GM18526 (cell line): ENCODE measurements around the gene CCDC57.

Experiments
- POLR2A ChIP-seq: IDR thresholded peaks from 3 replicates; pipeline ENCODE4 v1.6.1; 2011; ENCODE audit not compliant: insufficient read length; ENCODE audit errors: extremely low read depth

CCDC57 gene, protein sequence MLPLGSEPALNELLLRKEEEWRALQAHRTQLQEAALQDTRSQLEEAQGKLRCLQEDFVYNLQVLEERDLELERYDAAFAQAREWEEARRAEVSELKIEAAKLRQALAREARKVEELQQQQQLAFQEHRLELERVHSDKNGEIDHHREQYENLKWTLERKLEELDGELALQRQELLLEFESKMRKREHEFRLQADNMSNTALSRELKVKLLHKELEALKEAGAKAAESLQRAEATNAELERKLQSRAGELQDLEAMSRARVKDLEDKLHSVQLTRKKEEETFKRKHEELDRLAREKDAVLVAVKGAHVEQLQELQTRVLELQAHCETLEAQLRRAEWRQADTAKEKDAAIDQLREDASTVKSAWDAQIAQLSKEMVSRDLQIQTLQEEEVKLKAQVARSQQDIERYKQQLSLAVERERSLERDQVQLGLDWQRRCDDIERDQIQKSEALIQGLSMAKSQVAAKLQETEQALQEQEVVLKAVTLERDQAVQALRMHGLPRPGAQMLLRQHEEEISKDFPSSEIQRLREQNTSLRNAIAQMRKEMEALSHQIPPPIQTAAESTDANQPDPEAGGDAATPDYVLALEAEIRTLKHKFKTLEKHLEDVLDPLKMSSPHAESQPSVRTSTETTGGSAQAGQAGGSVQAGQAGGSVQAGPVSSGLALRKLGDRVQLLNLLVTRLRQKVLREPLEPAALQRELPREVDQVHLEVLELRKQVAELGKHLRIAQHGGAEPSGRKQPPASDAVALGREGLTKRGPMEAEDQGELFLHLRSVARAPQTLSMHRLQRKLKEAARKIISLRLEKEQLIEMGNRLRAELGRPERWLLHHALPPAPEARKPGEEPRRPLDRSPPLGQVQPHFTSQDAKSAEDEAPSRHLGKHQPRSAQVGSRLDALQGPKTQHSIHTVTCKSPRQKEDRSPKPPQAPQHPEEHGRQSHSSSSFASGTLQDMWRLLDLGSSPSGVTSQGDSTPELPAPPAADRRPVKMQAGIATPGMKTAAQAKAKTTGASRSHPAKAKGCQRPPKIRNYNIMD

DNA sequence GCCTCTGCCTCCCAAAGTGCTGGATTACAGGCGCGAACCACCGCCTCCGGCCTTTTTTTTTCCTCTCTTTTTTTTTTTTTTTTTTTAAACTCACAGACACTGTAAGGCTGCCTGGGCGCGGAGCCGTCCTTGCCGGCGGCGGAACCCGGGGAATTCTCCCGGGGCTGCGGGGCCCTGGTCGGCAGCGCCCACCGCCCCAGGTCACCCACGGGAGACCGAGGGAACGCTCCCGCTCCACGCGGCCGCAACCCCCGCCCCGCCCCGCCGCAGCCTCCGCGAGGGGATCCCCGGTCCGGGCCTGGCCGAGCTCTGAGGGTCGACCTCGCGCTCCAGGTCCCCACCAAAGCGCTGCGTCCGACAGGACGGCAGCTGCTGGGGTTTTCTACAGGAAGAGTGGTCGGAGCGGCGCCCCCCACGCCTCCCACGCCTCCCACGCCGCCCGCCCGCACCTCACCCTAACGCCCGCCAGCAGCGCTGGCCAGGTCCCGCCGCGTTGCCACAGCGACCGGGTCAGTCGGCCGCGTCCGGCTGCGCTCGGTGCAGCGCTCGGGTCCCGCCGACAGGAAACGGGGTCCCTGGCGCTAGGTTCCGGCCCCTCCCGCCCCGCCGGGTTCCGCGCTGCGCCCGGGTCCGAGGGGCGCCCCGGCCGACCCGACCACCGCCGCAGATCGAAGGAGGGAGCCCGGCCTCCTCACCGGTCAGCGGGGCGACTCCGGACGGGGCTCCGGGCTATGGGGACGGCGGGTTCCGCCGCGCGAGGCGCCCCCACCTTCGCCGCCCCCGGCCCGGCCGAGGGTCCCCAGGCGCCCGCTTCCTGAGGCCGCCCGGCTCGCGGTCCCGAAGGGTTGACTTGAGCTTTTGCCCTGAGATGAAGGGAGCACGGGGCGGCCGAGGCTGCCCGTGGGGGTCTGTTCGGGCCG, at the start of gene CCDC57:
Gene CCDC57, minus strand, starts transcription at position 512 of the 920 bp plus-strand sequence. CDS start 10,898 bp downstream, outside the sequence.
- TF ChIP-seq POLR2A = no peak

DNA sequence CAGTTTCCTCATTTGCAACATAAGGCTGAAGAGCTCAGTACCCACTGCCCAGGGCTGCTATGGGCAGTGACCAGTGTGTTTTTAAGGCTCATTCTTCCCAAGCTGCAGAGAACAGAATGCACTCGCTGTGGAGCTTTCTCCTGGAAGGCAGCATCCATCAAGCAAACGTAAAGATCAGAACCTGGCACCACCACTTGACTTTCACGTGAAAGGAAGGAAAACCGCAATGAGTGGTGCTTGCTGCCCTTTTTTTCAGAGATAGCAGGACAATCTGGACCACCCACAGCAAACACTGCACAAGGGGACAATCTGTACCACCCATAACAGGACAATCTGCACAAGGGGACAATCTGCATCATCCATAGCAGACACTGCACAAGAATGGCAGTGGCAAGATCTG, 49.7 kb upstream of the CCDC57 start:
- no peak for TF ChIP-seq POLR2A

DNA sequence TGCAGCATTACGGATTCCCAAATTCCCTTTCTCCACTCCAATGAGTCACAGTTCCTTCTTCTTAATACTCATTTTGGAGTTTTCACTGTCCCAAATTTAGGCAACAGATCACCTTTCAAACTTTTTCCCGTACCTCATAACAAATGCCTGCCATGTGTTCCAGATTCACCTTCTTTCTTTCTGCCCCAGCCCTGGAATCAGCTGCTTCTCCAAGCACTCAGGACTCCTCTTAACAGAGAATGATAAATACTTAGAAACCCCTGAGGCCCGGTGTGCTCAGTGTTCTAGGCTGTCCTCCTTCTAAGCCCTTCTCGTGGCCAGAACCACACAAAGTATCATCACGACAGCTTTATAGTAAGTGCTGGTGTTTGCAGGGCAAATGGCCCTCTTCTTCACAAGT, 45.9 kb upstream of the CCDC57 start:
- TF ChIP-seq POLR2A = no peak

DNA sequence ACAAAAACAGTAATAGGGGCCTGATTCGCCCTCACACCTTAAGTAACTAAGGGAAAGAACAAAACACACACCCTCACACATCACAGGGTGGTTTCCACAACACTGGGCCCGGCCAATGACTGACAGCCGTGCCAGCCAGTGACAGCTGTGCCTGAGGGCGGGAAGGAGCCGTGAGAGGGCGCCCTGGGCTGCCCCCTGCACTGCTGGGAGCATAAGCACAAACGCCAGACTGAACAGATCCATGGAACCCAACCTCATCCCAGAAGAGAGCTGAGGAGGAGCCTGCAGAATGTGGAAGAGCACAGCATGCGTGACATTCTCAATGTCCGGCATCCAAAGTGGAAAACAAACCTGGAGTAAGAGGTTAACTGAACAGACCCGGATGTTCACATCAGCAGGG, 44.8 kb upstream of the CCDC57 start:
- TF ChIP-seq POLR2A = no peak

DNA sequence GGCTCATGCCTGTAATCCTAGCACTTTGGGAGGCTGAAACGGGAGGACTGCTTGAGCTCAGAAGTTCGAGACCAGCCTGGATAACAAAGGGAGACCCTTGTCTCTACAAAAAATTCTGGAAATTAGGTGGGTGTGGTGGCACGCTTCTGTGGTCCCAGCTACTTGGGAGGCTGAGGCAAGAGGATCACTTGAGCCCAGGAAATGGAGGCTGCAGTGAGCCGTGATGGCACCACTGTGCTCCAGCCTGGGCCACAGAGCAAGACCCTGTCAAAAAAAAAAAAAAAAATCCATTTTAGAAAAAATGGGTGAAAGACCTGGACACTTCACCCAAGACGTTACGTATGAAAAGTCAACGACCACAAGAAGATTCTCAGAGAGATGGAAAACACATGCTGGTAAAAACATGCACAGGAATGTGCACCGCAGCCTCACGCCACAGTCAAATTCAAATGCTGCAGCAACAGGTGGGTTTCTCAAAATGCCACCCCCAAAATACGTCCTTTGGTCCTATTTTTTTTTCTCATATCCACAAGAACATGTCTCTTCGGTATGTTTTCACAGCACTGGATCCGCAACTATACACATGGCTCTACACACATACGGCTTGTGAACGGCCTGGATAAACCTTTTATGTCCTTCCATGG, 43.7 kb upstream of the CCDC57 start:
- TF ChIP-seq POLR2A = no peak

DNA sequence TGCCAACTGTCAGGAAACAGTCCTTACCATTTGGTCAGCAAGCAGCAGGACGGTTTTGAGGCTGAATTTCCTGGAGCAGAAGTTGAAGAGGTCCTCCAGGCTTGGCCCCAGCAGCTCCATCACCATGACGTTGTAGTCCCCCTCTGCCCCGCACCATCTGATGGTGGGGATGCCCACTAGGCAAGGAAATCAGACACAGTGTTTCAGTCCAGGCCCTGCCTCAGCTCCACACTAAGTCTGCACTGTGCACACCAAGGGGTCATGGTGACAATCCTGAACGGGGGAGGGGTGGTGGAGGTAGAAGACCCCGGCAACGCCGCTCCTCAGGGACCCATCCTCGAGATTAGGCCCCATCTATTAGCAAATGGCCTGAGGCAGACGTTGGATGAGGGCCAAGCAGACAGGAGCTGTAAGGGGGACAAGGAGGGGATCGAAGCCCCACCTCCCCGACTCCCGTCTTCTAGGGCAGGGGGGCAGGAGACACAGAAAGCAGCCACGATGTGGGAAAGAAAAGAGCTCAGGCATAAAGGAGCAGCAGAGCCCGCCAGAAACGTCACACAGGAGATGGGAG, 42.8 kb upstream of the CCDC57 start:
- TF ChIP-seq POLR2A = no peak

DNA sequence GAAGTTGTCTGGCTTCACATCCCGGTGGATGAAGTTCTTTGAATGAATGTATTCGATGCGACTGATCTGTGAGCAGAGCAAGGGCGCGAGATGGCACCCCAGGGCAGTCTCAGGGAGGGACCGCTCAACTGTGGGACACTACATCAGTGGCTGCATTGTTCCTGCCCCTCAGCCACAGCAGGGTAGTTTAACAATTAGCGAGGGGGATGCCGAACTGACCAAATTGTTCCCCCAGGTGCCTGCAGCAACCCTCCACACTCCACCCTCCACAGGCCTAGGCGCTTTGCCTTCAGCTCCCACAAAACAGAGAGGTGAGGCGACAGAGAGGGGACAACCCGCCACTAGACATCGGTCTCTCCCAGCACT, 40.5 kb upstream of the CCDC57 start:
- TF ChIP-seq POLR2A = no peak

DNA sequence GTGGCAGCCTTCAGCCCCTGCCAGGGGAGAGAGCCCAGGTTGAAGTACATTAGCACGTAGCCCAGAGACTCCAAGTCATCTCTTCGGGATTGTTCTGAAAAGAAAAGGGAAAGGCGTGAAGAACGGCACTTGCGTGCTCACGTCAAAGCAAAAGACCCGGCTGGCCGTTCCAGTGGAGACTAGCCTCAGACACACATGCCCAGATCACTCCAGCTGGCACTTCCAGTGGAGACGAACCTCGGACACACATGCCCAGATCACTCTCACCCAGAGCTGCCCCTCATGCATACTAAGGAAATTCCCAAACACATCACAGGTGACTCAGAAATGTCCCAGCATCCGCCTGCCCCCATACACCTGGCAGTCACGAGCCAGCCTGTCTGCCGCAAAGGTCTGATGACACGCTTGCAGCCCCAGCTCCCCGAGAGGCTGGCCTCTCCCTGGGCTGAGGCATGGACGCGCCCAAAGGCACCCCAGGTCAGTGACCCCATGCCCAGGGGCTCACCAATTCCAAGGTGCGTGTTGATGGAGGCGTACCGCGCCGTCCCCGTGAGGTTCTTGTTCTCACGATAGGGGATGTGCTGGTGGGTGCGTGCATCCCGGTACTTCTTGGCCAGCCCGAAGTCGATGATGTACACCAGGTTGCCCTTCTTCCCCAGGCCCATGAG, 40.0 kb upstream of the CCDC57 start:
- no peak for TF ChIP-seq POLR2A

DNA sequence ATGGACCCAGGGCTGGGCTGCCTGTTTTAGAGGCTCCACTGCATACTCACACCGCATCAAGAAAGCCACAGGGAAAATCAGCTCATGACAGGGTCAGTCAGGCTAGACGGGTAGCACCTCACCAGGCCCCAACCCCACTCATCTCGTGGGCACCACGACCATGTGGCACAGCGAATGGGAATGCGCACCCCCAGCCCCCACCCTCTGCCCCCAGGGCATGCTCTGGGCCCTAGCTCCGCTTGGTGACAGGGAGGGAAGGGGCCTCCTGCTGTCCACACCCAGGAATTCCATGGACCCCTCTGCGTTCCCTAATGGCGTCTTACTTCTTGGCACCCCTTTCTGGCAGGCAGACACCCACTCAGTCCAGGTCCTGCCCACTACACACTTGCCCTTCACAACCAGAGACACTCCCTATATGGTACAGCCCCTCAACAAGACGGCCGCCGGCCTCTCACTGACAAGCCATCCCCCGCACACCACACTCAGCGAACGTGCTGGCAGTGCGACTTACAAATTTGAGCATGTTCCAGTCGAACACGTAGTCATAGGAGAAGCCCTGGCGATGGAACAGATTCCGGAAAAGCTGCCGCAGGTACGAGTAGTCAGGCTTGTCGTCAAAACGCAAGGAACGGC, 38.3 kb upstream of the CCDC57 start:
- no peak for TF ChIP-seq POLR2A

DNA sequence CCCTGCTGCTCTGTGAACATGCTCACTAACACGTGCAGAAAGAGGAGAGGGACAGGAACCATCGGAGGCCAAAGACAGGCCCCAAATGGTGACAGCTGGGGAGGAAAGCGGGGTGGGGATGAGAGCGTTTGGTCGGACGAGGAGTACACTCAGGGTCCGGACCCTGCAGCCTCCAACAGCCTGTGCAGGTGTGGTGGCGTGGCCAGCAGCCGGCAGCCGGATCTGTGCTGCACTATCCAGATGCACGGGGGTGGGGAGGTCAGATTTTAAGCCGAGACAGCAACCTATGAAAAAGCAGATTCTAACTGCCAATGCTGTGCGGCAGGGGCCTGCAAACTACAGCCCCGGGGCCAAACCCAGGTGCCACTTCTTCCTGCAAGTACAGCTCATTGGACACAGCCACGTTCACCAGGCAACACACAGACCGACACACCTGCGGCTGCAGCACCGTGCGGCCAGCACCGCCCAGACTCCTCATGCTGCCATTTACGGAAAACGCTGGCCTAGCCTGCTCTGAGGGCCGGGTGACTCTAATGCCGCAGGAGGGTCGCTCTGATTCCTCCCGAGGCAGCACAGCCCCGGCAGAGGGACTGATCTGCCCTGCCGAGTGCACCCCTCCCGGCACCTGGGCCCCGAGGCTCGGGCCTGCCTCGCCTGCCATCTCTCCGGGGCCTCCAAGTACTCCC, 37.4 kb upstream of the CCDC57 start:
- TF ChIP-seq POLR2A = no peak

DNA sequence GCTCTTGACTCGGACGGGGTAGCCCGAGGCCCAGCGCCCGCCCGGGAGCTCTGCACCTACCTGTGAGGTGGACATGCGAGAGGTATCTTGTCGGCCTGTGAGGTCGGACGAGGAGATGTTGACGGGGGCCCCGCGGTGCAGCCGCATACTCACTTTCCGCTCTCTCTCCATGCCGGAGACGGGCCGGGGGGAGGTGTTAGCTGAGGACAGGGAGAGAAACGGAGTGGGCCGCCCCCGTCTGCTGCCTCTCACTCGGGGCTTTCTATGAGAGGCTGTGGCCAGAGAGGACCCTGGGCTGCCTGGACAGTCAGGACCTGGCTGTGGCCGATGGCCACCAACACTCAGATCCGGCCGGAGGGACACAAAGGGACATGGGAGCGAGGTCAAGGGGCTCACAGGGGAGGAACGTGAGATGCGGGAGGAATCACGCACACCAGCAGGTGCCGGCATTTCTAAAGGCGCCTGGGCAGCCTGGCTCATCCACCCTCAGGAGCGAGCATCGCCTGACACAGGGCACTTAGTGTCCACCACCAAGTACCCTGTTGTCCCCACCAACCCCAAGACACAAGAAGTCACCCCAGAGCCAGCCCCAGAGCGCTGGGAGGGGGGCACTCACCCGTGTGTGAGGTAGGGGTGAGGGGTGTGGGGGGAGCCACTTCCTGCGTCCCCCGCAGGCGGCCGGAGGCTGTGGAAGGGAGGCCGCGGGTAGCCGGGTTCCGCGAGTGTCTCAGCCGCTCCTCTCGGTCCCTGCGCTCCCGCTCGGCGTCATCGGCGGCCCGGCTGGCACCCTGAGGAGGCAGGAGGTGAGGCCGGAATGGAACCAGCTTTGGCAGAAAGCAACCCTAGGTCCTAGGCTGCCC, 36.4 kb upstream of the CCDC57 start:
- no peak for TF ChIP-seq POLR2A
